Mucosa of descending colon (tissue), 3 donors: ENCODE results near the gene RAD23A. TPM values are rescaled to one million over a fixed set of nuclear protein-coding genes. Genes with fewer than 3 reads are reported as not detected.
"Not testable (repeated sequence)": the region's sequence is repeated elsewhere in the genome, so short reads cannot be mapped to it uniquely, and the experiment has no call there.

Source experiments
- ATAC-seq: fragments of 200-7000 bp; cut with Tn5 transposase; one replicate; pipeline ENCODE4 v1.9.1; 2020; ENCODE audit warnings: mild to moderate bottlenecking, moderate library complexity
- DNase-seq, 3 donors: peaks; one replicate each; pipeline ENCODE4 v3.0.0-alpha.2; 2020
- H3K36me3 ChIP-seq: fragments of 200-600 bp; one replicate; pipeline ENCODE4 v1.8.0; 2021; ENCODE audit warnings: low read depth, mild to moderate bottlenecking
- H3K4me1 ChIP-seq: fragments of 200-600 bp; one replicate; pipeline ENCODE4 v1.8.0; 2021; ENCODE audit warnings: low read depth, mild to moderate bottlenecking
- H3K4me3 ChIP-seq: fragments of 200-600 bp; one replicate; pipeline ENCODE4 v1.8.0; 2021; ENCODE audit warnings: mild to moderate bottlenecking
- H3K9me3 ChIP-seq: fragments of 200-600 bp; one replicate; pipeline ENCODE4 v1.8.0; 2021; ENCODE audit warnings: mild to moderate bottlenecking
- intact Hi-C, 2 donors: fragments of 100-400 bp; cut with DNase I in 1 of 2; cut with micrococcal nuclease in 1 of 2; formaldehyde crosslinking; loops; one replicate each; pipeline versions ENCODE4 v1.11.0 to v1.11.1; 2022; cut with DNase I, micrococcal nuclease
- total RNA-seq, 3 donors: library from RNA; stranded (reverse); fragmentation: NEBNext Ultra II Directional in 2 of 3; extraction: Animal tissue kit (Norgen Biotek cat#: 25700) in 2 of 3; gene quantifications; one replicate each; pipeline versions ENCODE4 v1.2.1 to v1.2.4, GENCODE V29; 2021 to 2023
- TF ChIP-seq, protein P1 (sequence below): fragments of 200-600 bp; IDR thresholded peaks from one replicate; pipeline ENCODE4 v1.8.0; 2022; ENCODE audit warnings: antibody characterized with exemption, mild to moderate bottlenecking
- donor health status: DM: no; HTN: no; CAD: no; lungs with moderate emphysema.
- donor health status: DM: no; HTN: no; CAD: no.
- donor health status: DM: no; HTN: yes; CAD: no.

The RAD23A gene
- total RNA-seq, 3 donors from 2014 or later, result 76.4 to 117 (median 81.4) TPM

DNA sequence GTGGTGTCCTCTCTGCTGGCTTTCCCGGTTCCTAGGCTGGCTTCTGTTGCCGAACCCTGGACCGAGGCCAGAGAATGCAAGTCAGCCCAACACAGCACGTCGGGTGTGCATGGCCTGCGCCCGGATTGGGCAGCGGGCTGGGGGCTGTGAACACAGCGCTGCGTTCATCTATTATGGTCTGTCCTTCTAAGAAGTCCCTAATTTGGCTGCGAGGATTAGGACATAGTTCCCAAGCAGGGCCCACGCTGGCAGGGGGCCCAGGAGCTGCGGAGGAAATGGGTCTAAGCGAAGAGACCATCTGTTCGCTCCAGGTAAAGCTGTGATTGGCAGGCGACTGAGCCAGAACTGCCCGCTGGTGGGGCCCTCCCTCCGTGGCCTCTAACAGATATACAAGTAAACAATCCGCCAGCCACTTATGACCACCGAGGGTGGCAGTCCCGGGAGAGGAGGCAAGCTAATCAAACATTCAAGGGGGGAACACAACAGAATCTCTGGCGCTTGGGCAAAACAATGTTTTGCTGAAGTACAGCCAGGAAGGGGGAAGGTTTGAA lies 32.6 kb upstream of the RAD23A start:
- DNase-seq, result peak; percentile 58 to 70 (median 62)
- peak; percentile 66 for ATAC-seq
- H3K4me3 ChIP-seq, result no peak overlapping the region
- H3K36me3 ChIP-seq, result no peaks in the 10 kb centered on the region
- intact Hi-C loops, result no loop called here
- peaks cover 9% of the 10 kb centered on the region for H3K4me1 ChIP-seq
- TF ChIP-seq, protein P1, sequence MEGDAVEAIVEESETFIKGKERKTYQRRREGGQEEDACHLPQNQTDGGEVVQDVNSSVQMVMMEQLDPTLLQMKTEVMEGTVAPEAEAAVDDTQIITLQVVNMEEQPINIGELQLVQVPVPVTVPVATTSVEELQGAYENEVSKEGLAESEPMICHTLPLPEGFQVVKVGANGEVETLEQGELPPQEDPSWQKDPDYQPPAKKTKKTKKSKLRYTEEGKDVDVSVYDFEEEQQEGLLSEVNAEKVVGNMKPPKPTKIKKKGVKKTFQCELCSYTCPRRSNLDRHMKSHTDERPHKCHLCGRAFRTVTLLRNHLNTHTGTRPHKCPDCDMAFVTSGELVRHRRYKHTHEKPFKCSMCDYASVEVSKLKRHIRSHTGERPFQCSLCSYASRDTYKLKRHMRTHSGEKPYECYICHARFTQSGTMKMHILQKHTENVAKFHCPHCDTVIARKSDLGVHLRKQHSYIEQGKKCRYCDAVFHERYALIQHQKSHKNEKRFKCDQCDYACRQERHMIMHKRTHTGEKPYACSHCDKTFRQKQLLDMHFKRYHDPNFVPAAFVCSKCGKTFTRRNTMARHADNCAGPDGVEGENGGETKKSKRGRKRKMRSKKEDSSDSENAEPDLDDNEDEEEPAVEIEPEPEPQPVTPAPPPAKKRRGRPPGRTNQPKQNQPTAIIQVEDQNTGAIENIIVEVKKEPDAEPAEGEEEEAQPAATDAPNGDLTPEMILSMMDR, result no peak
- H3K9me3 ChIP-seq, result no peaks in the 10 kb centered on the region

DNA sequence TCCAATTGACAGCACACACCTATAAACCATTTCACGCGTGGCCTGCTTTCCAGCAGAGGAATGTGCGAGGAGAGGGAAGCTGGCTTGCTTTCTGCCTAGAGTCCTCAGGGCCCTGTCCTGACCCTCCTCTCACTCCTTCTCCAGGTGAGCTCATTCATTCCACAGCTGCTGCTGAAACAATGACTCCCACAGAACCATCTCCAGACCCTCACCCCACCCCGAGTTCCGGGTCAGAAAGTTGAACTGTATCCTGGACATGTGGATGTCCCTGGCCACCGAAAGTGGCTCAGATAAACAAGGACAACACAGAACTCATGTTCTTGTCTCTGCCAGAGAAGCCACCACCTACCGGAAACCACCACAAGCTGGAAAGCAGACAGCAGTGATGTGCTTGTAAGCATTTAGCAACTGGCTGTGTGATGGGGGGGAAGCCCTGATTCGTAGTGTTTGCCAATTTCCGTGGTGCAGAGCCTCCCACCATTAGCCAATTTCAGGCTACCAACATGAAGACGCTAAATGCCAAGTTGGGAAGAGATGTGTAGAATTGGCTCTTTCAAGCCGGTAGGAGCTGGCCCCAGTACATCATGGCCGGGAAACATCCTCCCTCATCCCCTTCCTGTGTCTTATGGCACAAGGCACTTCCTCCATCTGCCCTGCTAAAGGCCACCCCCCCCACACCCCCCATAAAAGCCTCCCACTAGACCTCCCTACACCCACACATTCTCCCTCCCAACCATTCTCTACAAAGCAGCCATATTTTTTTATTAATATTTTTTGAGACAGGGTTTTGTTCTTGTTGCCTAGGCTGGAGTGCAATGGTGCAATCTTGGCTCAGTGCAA lies 31.6 kb upstream of the RAD23A start:
- no peaks in the 10 kb centered on the region for H3K36me3 ChIP-seq
- H3K4me1 ChIP-seq, result peaks cover 13% of the 10 kb centered on the region
- peak; percentile 67 for ATAC-seq
- H3K4me3 ChIP-seq, result no peak overlapping the region
- TF ChIP-seq, protein P1, result no peak
- intact Hi-C loops, result no loop called here
- DNase-seq, result peak in 1 of 3 donors; percentile 37
- no peaks in the 10 kb centered on the region for H3K9me3 ChIP-seq

GRCh38 chr19:12915860-12916259 lies 29.8 kb upstream of the RAD23A start:
- DNase-seq, intact Hi-C loops, H3K36me3 ChIP-seq, H3K9me3 ChIP-seq, ATAC-seq, H3K4me3 ChIP-seq: not testable (repeated sequence)
- H3K4me1 ChIP-seq, result peaks cover 17% of the 10 kb centered on the region

DNA sequence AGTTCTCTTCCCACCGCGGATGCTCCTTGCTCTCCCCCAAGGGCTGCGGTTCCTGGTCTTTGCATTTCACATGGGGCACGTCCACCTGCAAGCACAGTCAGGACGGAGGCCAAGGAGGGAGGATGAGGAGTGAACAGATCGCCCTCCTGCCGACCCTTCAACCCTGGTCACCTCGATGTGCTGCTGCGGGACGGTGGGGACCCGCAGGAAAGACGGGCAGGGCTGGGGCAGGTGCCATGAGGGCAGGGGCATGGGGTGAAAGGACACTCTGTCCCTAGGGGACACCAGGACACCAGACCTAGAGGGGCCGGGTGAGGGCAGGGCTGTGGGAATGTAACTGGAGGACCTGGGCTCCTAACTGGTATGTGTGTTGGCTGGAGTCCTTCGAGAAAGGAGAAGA lies 27.4 kb upstream of the RAD23A start:
- H3K9me3 ChIP-seq, result no peaks in the 10 kb centered on the region
- H3K36me3 ChIP-seq, result peaks cover 5% of the 10 kb centered on the region
- no peak for ATAC-seq
- DNase-seq, result no peak
- TF ChIP-seq, protein P1, result no peak
- no peak overlapping the region for H3K4me3 ChIP-seq
- intact Hi-C loops, result no loop called here
- H3K4me1 ChIP-seq, result peaks cover 10% of the 10 kb centered on the region

- Histone ChIP-seq H3K36me3 (peaks cover 7% of the 10 kb centered on the region), H3K4me1 (peaks cover 8% of the 10 kb centered on the region), H3K4me3 (no peak overlapping the region), H3K9me3 (no peaks in the 10 kb centered on the region)
- TF ChIP-seq, protein P1, result no peak
- no peak for ATAC-seq
- intact Hi-C loops, result no loop called here
- DNase-seq, result no peak
Measured at GRCh38 chr19:12921047-12921446, 24.6 kb upstream of the RAD23A start.

- Histone ChIP-seq H3K4me3 (no peak overlapping the region), H3K9me3 (no peaks in the 10 kb centered on the region), H3K4me1 (peaks cover 8% of the 10 kb centered on the region), H3K36me3 (peaks cover 7% of the 10 kb centered on the region)
- no peak for DNase-seq
- TF ChIP-seq, protein P1, result no peak
- ATAC-seq, result no peak
- intact Hi-C loops, result no loop called here
Measured at GRCh38 chr19:12922959-12923358, 22.7 kb upstream of the RAD23A start.
